Measurements from ENCODE around the gene CHCHD3.

Gene CHCHD3

DNA sequence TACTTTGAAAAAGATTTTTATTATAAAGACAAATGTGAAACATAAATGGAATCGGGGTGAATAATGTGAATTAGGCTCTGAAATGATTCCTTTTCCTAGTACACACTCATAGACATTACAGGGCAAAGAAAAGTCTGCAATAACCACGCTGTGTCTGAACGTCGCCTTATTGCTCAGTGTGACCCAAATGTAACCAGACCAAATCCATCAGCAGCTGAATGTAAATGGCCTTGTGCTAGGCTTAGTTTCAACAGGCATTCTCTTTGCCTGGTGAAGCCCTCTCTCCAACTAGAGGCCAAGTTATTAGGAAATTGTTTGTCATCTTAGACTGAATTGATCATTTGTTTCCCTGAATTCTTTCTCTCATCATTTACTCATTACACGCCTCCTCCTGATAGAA lies 225.5 kb downstream of the CHCHD3 start:
- DNase-seq = no peak

DNA sequence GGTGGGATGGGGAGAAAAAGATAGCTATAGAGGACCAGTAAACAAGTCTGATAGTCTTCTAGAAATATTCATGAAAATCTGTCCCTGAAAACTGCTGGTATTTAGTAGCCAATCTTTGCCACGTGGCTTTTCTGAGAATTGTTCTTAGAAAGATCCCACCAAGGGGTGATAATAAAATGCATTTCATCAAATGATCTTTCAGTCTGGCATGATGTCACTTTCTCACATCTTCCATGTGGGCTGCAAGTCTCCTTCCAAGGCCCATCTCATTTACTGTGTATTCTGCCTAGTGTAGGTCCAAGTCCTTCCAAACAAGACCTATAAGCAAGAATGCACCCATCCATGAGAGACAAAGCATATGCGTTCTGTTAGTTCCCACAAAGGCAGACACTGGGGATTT lies 226.0 kb downstream of the CHCHD3 start:
- no peak for DNase-seq

DNA sequence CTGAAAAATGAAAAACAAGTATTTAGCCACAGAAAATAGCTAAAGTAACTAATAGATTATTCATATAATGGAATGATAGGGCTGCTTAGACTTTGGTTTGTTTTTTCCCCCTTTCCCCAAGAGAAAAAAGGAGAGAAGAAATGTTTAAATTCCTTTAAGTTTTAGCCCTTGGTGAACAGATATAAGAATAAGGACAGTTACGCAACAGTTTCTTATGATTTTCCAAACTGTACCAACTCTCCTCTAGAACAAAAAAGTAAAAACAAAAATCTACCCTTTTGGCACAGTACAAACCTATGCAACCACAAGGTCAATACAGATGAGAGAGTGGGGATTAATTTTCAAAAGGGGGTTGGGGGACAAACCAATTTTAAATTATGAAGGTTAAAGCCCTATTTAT lies 227.7 kb downstream of the CHCHD3 start:
- no peak for DNase-seq

GRCh38 chr7:132847376-132847775 lies 234.5 kb downstream of the CHCHD3 start:
- no peak for DNase-seq

DNA sequence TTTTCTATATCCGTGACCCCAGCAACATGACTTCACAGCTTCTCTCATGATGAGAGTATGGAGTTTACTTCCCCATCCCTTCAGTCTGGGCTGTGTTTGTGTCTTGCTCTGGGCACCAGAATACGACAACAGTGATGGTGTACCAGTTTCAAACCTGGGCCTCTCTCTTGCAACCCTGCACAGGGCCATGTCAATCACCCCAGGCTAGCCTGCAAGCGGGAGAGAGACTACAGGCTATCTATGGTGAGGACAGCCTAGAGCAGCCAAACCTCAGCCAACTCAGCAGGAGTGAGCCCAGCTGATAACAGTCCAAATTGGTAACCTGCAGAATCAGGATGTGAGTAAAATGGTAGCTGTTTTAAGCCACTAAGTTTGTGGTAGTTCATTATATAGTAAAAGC lies 235.8 kb downstream of the CHCHD3 start:
- no peak for DNase-seq

DNA sequence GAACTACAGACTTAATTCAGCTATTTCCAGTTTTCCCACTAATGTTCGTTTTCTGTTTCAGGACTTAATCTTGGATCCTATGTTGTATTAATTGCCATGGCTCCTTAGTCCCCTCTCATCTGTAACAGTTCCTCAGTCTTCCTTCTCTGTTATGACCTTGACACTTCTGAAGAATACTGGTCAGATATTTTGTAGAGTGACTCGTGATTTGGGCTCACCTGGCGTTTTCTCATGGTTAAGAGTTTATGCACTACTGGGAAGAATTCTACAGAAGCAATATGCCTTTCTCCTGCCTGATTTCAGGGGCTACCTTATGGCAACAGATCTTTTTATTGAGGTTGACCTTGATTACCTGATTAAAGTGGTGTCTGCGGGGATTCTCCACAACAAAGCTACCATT lies 239.4 kb downstream of the CHCHD3 start:
- DNase-seq = no peak

DNA sequence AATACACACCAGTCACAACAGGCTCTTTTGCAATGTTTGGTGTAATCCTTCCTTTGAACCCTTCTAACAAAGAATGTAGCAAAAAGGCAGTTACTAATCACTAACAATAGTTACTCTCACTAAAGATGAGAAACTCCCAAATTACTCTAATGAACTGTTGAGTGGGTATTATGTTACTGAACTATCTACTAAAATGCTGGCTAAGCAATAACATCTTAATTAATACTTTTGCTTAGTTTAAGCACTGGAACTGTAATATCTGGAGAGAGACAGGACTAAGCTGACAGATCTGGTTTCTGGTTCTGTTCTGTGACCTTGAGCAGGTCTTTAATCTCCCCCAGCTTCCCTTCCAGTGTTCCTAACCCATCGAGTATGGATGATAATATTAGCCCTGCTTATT lies 241.7 kb downstream of the CHCHD3 start:
- no peak for DNase-seq

GRCh38 chr7:132838313-132838712 lies 243.6 kb downstream of the CHCHD3 start:
- DNase-seq = no peak

GRCh38 chr7:132837529-132837928 lies 244.4 kb downstream of the CHCHD3 start:
- no peak for DNase-seq

- DNase-seq = no peak
These were observed 245.1 kb downstream of the CHCHD3 start for GRCh38 chr7:132836746-132837145.

DNA sequence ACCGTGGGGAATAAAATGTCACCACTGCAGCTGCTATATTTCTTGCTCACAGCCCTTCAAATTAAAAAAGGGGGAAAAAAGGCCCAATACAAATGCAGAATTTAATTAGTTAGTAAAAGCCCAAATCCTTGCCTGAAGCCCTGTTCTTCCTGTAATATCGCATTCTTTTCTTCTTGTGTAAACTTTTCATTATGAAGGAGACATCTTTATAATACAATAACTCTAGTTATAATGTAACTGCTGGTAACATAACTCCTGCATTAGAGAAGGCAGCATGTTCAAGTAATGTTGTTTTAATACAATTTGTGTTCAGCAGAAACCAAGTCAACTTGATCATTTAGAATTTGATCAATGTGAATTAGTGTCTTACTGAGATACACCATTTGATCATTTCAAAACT lies 250.9 kb downstream of the CHCHD3 start:
- no peak for DNase-seq

- DNase-seq = no peak
These were observed 253.4 kb downstream of the CHCHD3 start for GRCh38 chr7:132828502-132828901.

- no peak for DNase-seq
These were observed 255.7 kb downstream of the CHCHD3 start for GRCh38 chr7:132825932-132826835.

DNA sequence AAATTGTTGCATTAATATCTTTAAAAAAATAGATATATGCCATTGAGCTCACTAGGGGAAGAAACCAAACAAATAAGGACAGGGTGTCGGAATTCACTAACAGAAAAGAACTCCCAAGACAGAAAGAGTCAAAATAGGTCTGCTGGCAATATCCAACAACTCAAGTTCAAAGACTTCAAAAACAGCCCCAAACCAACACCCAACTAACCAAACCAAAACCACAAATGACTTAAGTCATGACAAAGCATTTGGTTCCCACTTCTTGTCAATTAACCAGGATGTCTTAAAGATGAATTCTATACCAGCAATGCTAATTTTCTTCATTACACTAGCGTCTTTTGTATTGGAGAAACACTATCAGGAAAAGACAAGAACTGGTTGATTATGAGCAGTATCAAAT lies 256.7 kb downstream of the CHCHD3 start:
- DNase-seq = no peak

GRCh38 chr7:132819648-132820047 lies 262.2 kb downstream of the CHCHD3 start:
- DNase-seq = no peak

DNA sequence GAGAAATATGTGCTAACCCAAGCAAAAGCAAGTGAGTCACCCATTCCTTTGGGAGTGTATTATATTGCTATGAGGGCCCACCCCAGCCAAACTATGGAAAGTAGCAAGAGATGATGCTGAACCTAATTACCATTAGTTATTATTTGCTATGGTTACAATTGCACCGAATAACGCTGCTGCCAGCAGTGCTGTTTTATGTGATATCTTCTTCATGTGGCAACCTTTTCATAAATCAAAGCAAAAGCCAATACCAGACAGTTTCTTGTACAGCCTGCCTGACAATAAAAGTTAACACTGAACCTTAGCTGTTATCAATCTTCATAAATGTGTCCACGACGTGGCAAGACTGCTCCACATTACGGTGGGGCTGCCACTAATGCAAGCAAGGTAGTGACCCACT lies 263.9 kb downstream of the CHCHD3 start:
- no peak for DNase-seq

- DNase-seq = no peak
These were observed 266.1 kb downstream of the CHCHD3 start for GRCh38 chr7:132815696-132816311.

DNA sequence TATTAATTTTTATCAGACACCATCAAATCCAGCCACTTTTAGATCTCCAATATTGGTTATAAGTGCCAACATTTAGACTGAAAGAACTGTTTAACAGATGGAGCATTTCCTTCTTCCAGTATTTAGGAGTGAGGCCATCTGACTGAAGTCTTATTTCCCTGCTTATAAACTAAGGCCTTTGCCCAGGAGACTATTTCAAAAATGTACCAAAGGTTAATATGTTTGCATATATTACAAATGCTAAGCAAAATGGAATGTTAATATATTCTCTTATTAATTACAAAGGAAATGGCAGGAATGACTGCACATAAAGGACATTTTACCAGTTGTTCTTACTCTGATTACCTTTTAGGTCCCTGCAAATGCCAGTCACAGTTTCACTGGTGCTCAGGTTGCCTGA lies 266.8 kb downstream of the CHCHD3 start:
- no peak for DNase-seq

DNA sequence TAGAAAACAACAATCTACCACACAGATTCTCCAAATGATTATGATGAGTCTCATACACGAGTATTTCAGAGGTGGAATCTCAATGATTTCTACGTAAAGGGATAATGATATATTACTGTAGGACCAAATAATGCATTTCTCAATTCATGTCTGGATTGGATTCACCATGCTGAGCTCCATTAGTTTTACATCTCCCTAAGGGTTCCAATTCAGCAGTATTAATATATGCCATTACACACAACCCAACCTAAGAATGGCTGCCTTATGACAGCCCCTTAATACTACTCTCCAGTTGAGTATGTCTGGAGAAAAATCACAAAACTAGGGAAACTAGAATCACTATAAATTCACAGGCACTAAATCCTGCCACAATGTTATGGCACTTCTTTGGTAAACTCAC lies 271.3 kb downstream of the CHCHD3 start:
- no peak for DNase-seq

DNA sequence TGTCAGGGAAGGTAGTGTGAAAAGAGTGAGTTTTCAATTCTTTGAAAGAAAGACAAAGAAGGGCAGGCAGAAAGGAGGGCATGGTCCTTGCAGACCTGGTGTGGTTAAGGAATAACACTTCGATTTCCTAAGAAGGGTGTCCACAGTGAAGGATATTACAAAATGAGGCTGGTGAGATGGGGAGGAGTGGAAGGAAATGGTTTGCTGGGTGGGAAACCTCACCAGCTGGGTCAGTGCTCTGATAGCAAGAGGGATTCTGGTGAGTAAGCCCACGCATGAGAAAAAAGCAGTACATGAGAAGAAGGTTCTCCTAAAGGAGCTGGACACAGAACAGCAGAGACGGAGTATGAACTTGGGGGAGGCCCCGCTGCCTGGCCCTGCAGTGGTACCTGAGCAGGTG lies 275.1 kb downstream of the CHCHD3 start:
- no peak for DNase-seq

DNA sequence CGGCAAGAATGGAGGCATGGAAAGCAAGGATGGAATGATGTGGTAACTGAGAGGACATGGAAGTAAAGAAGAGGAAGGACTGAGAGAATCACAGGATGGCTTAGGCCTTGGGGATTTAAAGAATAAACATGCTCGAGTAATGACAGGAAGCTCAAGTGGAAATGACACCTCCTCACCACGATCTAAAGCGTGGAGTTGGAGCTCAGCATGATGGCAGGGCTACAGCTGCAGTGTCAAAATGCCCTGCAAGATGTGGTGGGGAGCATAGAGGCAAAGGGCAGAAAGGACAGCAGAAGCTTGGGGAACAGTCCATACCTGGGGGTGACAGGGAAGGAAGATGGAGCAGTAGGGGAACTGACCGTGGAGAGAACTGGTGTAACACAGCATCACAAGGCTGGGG lies 276.1 kb downstream of the CHCHD3 start:
- no peak for DNase-seq

DNA sequence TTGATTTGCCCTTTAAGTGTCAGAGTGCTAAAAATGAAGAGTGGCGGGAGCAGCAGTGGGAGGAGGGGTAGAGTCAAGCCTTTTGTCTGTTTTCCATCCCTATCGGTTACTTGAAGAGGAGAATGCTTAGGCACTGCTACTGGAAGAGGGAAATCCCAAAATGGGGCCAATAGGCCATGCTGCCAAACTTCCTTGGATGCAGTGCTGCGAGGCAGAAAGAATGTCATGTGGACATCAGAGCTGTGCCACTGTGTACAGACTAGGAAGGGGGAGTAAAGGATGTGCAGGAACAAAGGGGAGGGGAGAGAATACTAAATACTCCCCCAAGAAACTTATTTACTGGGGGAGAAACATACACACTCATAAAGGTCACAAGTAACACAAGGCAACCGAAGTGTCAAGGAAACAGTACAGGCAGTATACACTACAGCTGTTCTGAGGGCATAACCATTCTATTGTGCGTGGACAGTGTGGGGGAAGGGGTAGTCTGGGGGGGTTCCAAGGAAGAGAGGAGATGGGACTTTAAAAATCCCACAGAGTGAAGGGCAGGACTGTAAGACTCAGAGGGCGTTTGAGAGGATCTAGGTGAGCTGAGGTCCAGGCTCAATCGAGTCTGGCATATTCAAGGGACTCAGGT lies 276.9 kb downstream of the CHCHD3 start:
- no peak for DNase-seq

GRCh38 chr7:132800522-132800921 lies 281.4 kb downstream of the CHCHD3 start:
- DNase-seq = no peak

DNA sequence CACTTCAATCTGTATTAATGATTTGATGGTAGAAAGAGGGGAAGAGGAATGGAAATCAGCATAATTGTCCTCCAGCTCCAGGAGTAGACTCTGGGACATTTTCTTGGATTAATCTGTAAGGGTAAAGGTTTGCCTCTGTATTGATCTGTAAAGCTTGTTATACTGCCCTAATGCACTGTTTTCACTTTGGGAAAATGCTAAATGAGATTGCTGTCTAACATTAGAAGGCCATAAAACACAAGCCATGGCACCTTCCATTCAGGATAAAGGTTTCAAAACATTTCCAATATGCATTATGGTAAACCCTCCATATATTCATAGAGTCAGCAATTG lies 282.8 kb downstream of the CHCHD3 start:
- no peak for DNase-seq
